Trophoblast cell (in vitro differentiated cells and primary cell): ENCODE data around the gene RSU1.
"Not testable (repeated sequence)": the region's sequence is repeated elsewhere in the genome, so short reads cannot be mapped to it uniquely, and the experiment has no call there.

Source experiments
- DNase-seq, 2 donors: peaks; one replicate each; pipeline ENCODE4 v3.0.0-alpha.2; 2016
- H2AFZ ChIP-seq: 2 replicates; pipeline ENCODE4 v1.6.1; 2013; ENCODE audit warnings: low read length, moderate library complexity, mild to moderate bottlenecking; ENCODE audit not compliant: insufficient read depth, poor library complexity
- H2AK5ac ChIP-seq: 2 replicates; pipeline ENCODE4 v1.6.1; 2013; ENCODE audit warnings: mild to moderate bottlenecking, low read length
- H2BK120ac ChIP-seq: 2 replicates; pipeline ENCODE4 v1.6.1; 2013; ENCODE audit warnings: low read length, mild to moderate bottlenecking, moderate library complexity; ENCODE audit not compliant: insufficient read depth, poor library complexity
- H2BK12ac ChIP-seq: 2 replicates; pipeline ENCODE4 v1.6.1; 2013; ENCODE audit warnings: mild to moderate bottlenecking, low read length, moderate library complexity
- H2BK5ac ChIP-seq: 2 replicates; pipeline ENCODE4 v1.6.1; 2013; ENCODE audit warnings: low read length, low read depth, moderate library complexity, mild to moderate bottlenecking; ENCODE audit not compliant: poor library complexity
- H3K14ac ChIP-seq: 2 replicates; pipeline ENCODE4 v1.6.1; 2013; ENCODE audit warnings: mild to moderate bottlenecking, low read length
- H3K18ac ChIP-seq: 2 replicates; pipeline ENCODE4 v1.6.1; 2013; ENCODE audit warnings: mild to moderate bottlenecking, low read length
- H3K23ac ChIP-seq: 2 replicates; pipeline ENCODE4 v1.6.1; 2013; ENCODE audit warnings: low read length
- H3K27ac ChIP-seq: 2 replicates; pipeline ENCODE4 v1.5.1; 2013; ENCODE audit warnings: low read depth, mild to moderate bottlenecking, inconsistent platforms, low read length, moderate library complexity
- H3K27me3 ChIP-seq: 2 replicates; pipeline ENCODE4 v1.6.1; 2013; ENCODE audit warnings: inconsistent platforms, mild to moderate bottlenecking, low read length, moderate library complexity; ENCODE audit not compliant: insufficient read depth
- H3K36me3 ChIP-seq, 2 experiments: 1 replicate in 1 of 2; 2 replicates in 1 of 2; pipeline ENCODE4 v1.6.1; 2013; ENCODE audit warnings: low read length in 2 of 2, mild to moderate bottlenecking in 2 of 2, moderate library complexity in 1 of 2; ENCODE audit not compliant: insufficient read depth in 2 of 2, control insufficient read depth in 1 of 2
- H3K4ac ChIP-seq: 2 replicates; pipeline ENCODE4 v1.6.1; 2013; ENCODE audit warnings: low read depth, mild to moderate bottlenecking, low read length, moderate library complexity
- H3K4me1 ChIP-seq, 2 experiments: 1 replicate in 1 of 2; 2 replicates in 1 of 2; pipeline ENCODE4 v1.6.1; 2013; ENCODE audit warnings: low read length in 2 of 2, mild to moderate bottlenecking in 2 of 2, moderate library complexity in 1 of 2; ENCODE audit not compliant: insufficient read depth in 2 of 2, control insufficient read depth in 1 of 2
- H3K4me2 ChIP-seq: 2 replicates; pipeline ENCODE4 v1.6.1; 2013; ENCODE audit warnings: inconsistent platforms, mild to moderate bottlenecking, low read length, moderate library complexity
- H3K4me3 ChIP-seq: 2 replicates; pipeline ENCODE4 v1.5.1; 2013; ENCODE audit warnings: mild to moderate bottlenecking, low read depth, low read length, inconsistent platforms
- H3K79me1 ChIP-seq: one replicate; pipeline ENCODE4 v1.6.1; 2013; ENCODE audit warnings: low read length
- H3K79me2 ChIP-seq: 2 replicates; pipeline ENCODE4 v1.6.1; 2013; ENCODE audit warnings: low read length, mild to moderate bottlenecking; ENCODE audit not compliant: control insufficient read depth, insufficient read depth, poor library complexity
- H3K9ac ChIP-seq: 2 replicates; pipeline ENCODE4 v1.6.1; 2013; ENCODE audit warnings: mild to moderate bottlenecking, low read length
- H3K9me3 ChIP-seq: 2 replicates; pipeline ENCODE4 v1.6.1; 2013; ENCODE audit warnings: low read depth, mild to moderate bottlenecking, control low read depth, inconsistent platforms, low read length; ENCODE audit not compliant: insufficient read depth
- H4K12ac ChIP-seq: 2 replicates; pipeline ENCODE4 v1.6.1; 2013; ENCODE audit warnings: low read depth, mild to moderate bottlenecking, low read length, moderate library complexity
- H4K8ac ChIP-seq: 2 replicates; pipeline ENCODE4 v1.6.1; 2013; ENCODE audit warnings: low read depth, mild to moderate bottlenecking, low read length, moderate library complexity
- H4K91ac ChIP-seq: one replicate; pipeline ENCODE4 v1.6.1; 2013; ENCODE audit warnings: low read depth, mild to moderate bottlenecking, low read length, moderate library complexity
- WGBS: extraction: QIAGEN DNeasy Blood & Tissue Kit; methylation state at CpG from one replicate; pipeline ENCODE4 v1.1.7; 2013; ENCODE audit warnings: missing lambda C conversion rate; ENCODE audit not compliant: insufficient read length, insufficient coverage; ENCODE audit errors: extremely low coverage; 5-methylcytosine and 5-hydroxymethylcytosine counted together

Gene RSU1

GRCh38 chr10:16756561-16757221 is 60.5 kb downstream of the RSU1 start:
- no peak overlapping the region for H3K23ac ChIP-seq
- H3K14ac ChIP-seq = no peak overlapping the region
- H3K27me3 ChIP-seq = no peaks in the 10 kb centered on the region
- H3K18ac ChIP-seq = no peak overlapping the region
- H2AFZ ChIP-seq = no peak overlapping the region
- H3K4ac ChIP-seq = no peak overlapping the region
- H3K4me3 ChIP-seq = peak overlapping the region; percentile 60
- no peak for DNase-seq
- H3K36me3 ChIP-seq = peaks cover 1 to 8% of the 10 kb centered on the region in 2 experiments
- no peak overlapping the region for H4K8ac ChIP-seq
- H4K12ac ChIP-seq = no peak overlapping the region
- no peak overlapping the region for H4K91ac ChIP-seq
- H3K4me1 ChIP-seq = no peaks in the 10 kb centered on the region
- H3K4me2 ChIP-seq = no peak overlapping the region
- no peak overlapping the region for H2BK5ac ChIP-seq
- H2BK12ac ChIP-seq = no peak overlapping the region
- no peaks in the 10 kb centered on the region for H3K79me1 ChIP-seq
- H3K79me2 ChIP-seq = no peaks in the 10 kb centered on the region
- H2BK120ac ChIP-seq = no peak overlapping the region
- no peak overlapping the region for H2AK5ac ChIP-seq
- H3K9me3 ChIP-seq = peaks cover 3% of the 10 kb centered on the region
- no peak overlapping the region for H3K27ac ChIP-seq
- H3K9ac ChIP-seq = peak overlapping the region; percentile 59
- WGBS = 100% methylated on average over 3 of the region's 12 CpGs

GRCh38 chr10:16754765-16755164 is 62.5 kb downstream of the RSU1 start:
- Histone ChIP-seq H3K79me1 (no peaks in the 10 kb centered on the region), H3K27ac (no peak overlapping the region), H3K9me3 (peaks cover 3% of the 10 kb centered on the region), H2BK12ac (no peak overlapping the region), H3K14ac (no peak overlapping the region), H3K4me1 (no peaks in the 10 kb centered on the region), H3K9ac (no peak overlapping the region), H4K8ac (no peak overlapping the region), H3K4me3 (no peak overlapping the region), H2AFZ (no peak overlapping the region), H2AK5ac (no peak overlapping the region), H4K12ac (no peak overlapping the region), H3K36me3 (peaks cover 1 to 11% of the 10 kb centered on the region in 2 experiments), H3K27me3 (no peaks in the 10 kb centered on the region), H2BK120ac (no peak overlapping the region), H4K91ac (no peak overlapping the region), H3K4me2 (no peak overlapping the region), H3K23ac (no peak overlapping the region), H3K4ac (no peak overlapping the region), H3K18ac (no peak overlapping the region), H2BK5ac (no peak overlapping the region), H3K79me2 (no peaks in the 10 kb centered on the region)
- no peak for DNase-seq
- no CpG with 5 or more reads among the region's 6 CpGs for WGBS

- not testable (repeated sequence) for H4K91ac ChIP-seq, H4K8ac ChIP-seq, H3K23ac ChIP-seq, DNase-seq, H2BK120ac ChIP-seq, H3K14ac ChIP-seq, H2BK12ac ChIP-seq, H4K12ac ChIP-seq, H3K9me3 ChIP-seq, H3K4ac ChIP-seq, H2AFZ ChIP-seq, H3K79me2 ChIP-seq, H2AK5ac ChIP-seq, H3K18ac ChIP-seq, H3K9ac ChIP-seq, H3K27ac ChIP-seq, H3K79me1 ChIP-seq, H2BK5ac ChIP-seq, H3K27me3 ChIP-seq, H3K4me2 ChIP-seq, H3K4me3 ChIP-seq, H3K4me1 ChIP-seq
- H3K36me3 ChIP-seq = peaks cover 6 to 15% of the 10 kb centered on the region in 2 experiments
- no CpG with 5 or more reads among the region's 6 CpGs for WGBS
Observed at GRCh38 chr10:16752849-16753248, 64.4 kb downstream of the RSU1 start.

GRCh38 chr10:16752099-16752498 is 65.1 kb downstream of the RSU1 start:
- no peak overlapping the region for H3K18ac ChIP-seq
- no peak overlapping the region for H4K91ac ChIP-seq
- no peak overlapping the region for H2AFZ ChIP-seq
- H3K36me3 ChIP-seq = peaks cover 6 to 15% of the 10 kb centered on the region in 2 experiments
- H3K4me3 ChIP-seq = no peak overlapping the region
- H3K14ac ChIP-seq = no peak overlapping the region
- H3K4ac ChIP-seq = no peak overlapping the region
- no peak overlapping the region for H3K9ac ChIP-seq
- no peak overlapping the region for H2BK12ac ChIP-seq
- no peak overlapping the region for H2AK5ac ChIP-seq
- no peak overlapping the region for H4K12ac ChIP-seq
- H3K4me1 ChIP-seq = no peaks in the 10 kb centered on the region
- no peak for DNase-seq
- no peak overlapping the region for H3K4me2 ChIP-seq
- peaks cover 3% of the 10 kb centered on the region for H3K9me3 ChIP-seq
- no CpG with 5 or more reads among the region's 4 CpGs for WGBS
- no peak overlapping the region for H2BK5ac ChIP-seq
- no peaks in the 10 kb centered on the region for H3K27me3 ChIP-seq
- no peak overlapping the region for H3K27ac ChIP-seq
- no peaks in the 10 kb centered on the region for H3K79me1 ChIP-seq
- H3K79me2 ChIP-seq = no peaks in the 10 kb centered on the region
- H4K8ac ChIP-seq = no peak overlapping the region
- H3K23ac ChIP-seq = no peak overlapping the region
- no peak overlapping the region for H2BK120ac ChIP-seq
